Measurements from ENCODE around the gene TSPEAR.

TSPEAR gene

GRCh38 chr21:44496564-44497550, 214.5 kb downstream of the TSPEAR start:
- no peak for DNase-seq

GRCh38 chr21:44495611-44496563, 215.5 kb downstream of the TSPEAR start:
- no peak for DNase-seq

DNA sequence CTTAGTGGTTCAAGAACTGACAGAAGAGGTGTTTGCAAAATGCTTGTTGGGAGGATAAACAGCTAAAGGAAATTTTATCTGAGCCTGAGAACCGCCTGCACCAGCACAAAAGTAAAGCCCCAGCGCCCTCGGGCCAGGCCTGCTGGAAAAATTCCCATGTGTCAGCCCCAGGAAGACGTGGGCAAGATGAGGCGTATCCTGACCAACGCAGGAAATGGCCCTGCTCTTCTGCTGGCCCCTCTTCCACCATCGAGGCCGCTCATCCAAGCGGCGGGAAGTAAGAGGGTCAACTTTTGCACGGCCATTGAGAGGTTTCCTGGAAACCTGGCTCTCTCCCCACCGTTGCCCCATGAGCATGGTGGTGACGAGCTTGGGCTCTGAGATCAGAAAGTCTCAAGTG, 216.4 kb downstream of the TSPEAR start:
- no peak for DNase-seq

- no peak for DNase-seq
Measured at GRCh38 chr21:44494418-44494817, 217.0 kb downstream of the TSPEAR start.

DNA sequence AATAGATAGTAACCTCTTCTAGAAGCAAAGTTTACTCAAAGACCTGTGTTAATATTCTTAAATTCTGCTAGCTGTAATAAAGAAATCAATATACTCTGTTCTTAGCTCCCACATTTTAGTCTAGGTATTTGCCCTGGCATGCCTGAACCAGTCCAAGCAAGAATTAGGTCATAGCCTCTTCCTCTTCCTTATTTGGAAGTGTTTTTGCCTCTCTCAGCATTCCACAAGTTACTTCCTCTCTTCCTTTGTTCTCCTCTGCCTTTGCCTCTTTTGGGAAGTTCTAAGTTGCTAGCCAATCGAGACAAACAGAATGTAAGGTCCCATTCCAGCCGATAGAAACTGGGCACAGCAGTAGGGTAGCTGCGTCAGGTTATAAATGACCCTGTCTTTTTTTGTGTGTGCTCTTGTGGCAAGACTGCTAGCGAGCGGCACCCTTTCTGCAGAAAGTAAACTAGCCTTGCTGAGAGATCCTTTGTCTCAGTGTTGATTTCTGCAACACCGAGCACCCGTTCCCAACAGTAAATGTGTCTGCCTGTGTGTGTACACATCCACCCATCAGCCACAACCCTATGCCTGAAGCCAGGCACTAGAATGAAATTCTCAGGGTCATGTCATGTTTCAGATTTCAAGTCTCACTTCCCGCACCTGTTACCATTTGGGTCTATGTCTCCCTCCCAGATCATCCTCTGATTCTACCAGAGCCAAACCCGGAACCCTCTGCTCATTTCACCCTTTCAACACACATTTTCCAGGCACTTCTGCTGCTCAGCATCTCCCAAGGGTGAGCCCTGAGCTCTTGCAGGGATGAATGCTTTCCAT, 218.6 kb downstream of the TSPEAR start:
- DNase-seq = peak; percentile 7 to 73 (median 58)

DNA sequence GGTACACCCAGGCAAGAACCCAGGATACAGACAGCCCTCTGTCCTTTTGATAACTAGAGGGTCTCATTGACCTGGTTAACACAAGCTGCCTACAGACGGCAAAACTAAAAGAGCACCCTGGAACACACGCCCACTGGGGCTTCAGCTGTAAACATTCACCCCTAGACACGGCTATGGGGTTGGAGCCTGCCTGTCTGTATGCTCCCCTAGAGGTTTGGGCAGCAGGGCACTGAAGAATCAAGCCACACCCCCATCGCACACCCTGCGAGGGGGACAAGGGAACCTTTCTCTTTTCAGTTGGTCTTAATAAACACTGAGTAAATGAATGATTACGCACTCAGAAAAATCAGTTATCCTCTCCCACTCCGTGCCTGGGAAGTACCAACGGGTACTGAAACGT, 220.6 kb downstream of the TSPEAR start:
- no peak for DNase-seq

DNA sequence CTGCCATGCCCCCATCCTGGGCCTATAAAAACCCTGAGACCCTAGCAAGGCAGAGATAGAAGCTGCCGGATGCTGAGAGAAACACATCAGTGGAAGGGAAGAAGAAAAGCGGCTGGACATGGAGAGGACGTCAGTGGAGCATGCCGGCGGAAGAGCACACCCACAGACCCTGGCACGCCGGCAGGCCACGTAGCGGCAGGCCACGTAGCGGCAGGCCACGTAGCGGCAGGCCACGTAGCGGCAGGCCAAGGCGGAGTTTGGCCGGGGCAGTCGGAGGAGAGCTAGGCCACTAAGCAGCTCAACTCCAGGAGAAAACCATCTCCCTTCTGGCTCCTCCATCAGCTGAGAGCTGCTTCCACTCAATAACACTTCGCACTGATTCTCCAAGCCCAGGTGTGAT, 221.0 kb downstream of the TSPEAR start:
- no peak for DNase-seq

GRCh38 chr21:44489962-44490361, 221.4 kb downstream of the TSPEAR start:
- DNase-seq = no peak

DNA sequence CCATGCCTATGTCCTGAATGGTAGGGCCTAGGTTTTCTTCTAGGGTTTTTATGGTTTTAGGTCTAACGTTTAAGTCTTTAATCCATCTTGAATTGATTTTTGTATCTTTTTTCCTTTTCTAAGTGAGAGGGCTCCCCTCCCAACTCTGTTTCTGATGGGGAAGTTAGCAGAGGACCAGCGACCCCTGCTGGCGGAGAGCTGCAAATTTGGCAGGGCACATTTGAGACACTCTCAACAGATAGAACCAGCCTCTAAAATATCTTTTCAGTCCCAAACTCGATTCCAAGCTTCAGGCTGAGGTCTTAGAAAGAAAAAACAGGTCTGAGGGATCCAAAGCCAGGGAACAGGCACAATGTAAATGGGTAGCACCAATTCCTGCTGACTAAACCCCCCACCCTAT, 223.5 kb downstream of the TSPEAR start:
- DNase-seq = peak; percentile 38 to 73 (median 61)

- DNase-seq = no peak
Measured at GRCh38 chr21:44486302-44486701, 225.1 kb downstream of the TSPEAR start.

DNA sequence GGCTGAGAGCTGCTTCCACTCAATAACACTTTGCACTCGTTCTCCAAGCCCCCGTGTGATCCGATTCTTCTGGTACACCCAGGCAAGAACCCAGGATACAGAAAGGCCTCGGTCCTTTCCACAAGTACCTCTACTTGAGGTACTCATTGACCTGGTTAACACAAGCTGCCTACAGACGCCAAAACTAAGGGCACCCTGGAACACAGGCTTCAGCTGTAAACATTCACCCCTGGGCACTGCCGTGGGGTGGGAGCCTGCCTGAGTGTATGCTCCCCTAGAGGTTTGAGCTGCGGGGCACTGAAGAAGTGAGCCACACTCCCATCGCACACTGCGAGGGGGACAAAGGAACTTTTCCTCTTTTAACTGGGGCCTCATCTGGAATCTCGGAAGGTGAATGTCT, 225.6 kb downstream of the TSPEAR start:
- DNase-seq = no peak

- DNase-seq = peak in 1 of 4 experiments; percentile 30
Measured at GRCh38 chr21:44485254-44485793, 226.0 kb downstream of the TSPEAR start.

DNA sequence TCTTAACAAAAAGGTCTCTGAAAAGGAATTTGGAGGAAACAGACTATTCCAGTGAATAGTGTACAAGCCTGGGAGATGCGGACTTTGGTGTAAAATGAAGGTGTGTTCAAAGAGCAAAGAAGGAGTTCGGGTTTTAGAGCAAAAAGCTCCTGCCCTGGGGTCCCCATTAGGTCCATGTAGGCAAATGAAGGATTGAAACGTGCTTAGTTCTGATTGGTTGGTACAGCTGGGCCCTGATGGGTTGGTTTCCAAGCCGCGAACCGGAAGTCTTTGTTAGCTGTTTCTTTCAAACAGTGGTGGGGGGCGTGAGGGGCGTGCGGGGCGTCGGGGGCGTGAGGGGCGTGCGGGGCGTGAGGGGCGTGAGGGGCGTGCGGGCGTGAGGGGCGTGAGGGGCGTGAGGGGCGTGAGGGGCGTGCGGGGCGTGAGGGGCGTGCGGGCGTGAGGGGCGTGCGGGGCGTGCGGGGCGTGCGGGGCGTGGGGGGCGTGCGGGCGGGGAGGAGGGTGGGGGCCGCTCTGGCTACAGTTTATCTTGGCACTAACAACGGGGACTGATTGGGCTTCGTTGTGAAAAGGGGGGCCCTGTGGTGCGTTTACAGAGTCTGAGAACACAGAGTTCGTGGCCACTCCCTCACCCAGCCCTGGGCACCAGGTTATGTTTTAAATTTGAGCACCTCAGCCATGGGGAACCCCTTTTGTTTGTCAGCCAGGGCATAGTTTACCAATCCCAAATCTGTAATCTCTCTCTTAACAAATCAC, 226.7 kb downstream of the TSPEAR start:
- DNase-seq = no peak

- no peak for DNase-seq
Measured at GRCh38 chr21:44483288-44484237, 227.8 kb downstream of the TSPEAR start.

- no peak for DNase-seq
Measured at GRCh38 chr21:44482581-44483287, 228.6 kb downstream of the TSPEAR start.

- DNase-seq = no peak
Measured at GRCh38 chr21:44480200-44481053, 230.9 kb downstream of the TSPEAR start.

DNA sequence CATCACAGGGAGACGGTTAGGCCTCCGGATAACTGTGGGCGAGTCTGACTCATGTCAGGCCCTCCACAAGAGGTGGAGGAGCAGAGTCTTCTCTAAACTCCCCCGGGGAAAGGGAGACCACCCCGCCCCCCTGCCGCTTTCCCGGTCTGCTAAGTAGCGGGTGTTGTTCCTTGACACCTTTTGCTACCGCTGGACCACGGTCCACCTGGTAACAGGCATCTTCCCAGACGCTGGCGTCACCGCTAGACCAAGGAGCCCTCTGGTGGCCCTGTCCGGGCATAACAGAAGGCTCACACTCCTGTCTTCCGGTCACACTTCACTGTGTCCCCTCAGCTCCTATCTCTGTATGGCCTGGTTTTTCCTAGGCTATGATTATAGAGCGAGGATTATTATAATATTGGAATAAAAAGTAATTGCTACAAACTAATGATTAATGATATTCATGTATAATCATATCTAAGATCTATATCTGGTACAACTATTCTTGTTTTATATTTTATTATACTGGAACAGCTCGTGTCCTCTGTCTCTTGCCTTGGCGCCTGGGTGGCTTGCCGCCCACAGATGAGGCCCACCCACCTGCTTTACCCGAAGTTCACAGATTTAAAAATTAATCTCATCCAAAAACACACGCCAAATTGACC, 231.7 kb downstream of the TSPEAR start:
- peak in 2 of 4 experiments; percentile 39 to 40 for DNase-seq

DNA sequence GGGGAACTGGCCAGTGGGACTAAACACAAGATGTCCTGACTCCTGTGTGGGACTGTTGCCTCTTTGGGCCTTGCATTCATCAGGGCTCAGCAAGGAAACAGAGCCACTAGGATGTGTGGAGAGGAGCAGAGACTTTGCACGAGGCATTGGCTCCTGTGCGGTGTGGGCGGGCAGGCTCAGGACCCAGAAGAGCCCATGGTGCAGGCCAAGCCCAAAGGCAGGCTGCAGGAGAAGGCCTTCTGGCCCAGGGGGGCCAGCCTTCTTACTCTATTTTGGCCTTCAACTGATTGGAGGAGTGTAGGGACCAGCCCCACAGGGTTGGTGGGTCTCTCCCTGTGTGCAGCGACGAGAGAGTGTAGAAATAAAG, 232.6 kb downstream of the TSPEAR start:
- DNase-seq = no peak
